Large intestine (tissue), 3 donors: ENCODE results near the gene GMDS. TPM values are rescaled to one million over a fixed set of nuclear protein-coding genes. Genes with fewer than 3 reads are reported as not detected.
A peak's percentile ranks its signal among the peaks of the same experiment; 100 is the strongest.
"Not testable (repeated sequence)": the region's sequence is repeated elsewhere in the genome, so short reads cannot be mapped to it uniquely, and the experiment has no call there.

Experiments used
- DNase-seq, 2 donors: peaks; one replicate each; pipeline versions ENCODE4 v3.0.0 to v3.0.0-alpha.2; 2013
- H3K27ac ChIP-seq: one replicate; pipeline ENCODE4 v1.5.1; 2013; ENCODE audit warnings: low read length
- H3K27me3 ChIP-seq: 2 replicates; pipeline ENCODE4 v1.6.1; 2013; ENCODE audit warnings: low read length; ENCODE audit not compliant: control insufficient read depth, insufficient read depth
- H3K36me3 ChIP-seq: 2 replicates; pipeline ENCODE4 v1.6.1; 2013; ENCODE audit warnings: low read length; ENCODE audit not compliant: control insufficient read depth, insufficient read depth
- H3K4me1 ChIP-seq: one replicate; pipeline ENCODE4 v1.6.1; 2013; ENCODE audit warnings: low read length; ENCODE audit not compliant: control insufficient read depth, insufficient read depth
- H3K4me3 ChIP-seq: one replicate; pipeline ENCODE4 v1.5.1; 2013; ENCODE audit warnings: low read length
- H3K9me3 ChIP-seq: one replicate; pipeline ENCODE4 v1.6.1; 2013; ENCODE audit warnings: mild to moderate bottlenecking, low read depth, low read length, moderate library complexity; ENCODE audit not compliant: control insufficient read depth
- WGBS: methylation state at CpG from one replicate; pipeline ENCODE4 v1.1.5; 2013; ENCODE audit warnings: low lambda C conversion rate; ENCODE audit not compliant: insufficient coverage; 5-methylcytosine and 5-hydroxymethylcytosine counted together
- polyA plus RNA-seq: library from polyadenylated mRNA; unstranded; fragments of 120-200 nt; gene quantifications from one replicate; pipeline ENCODE4 v1.2.1, GENCODE V29; 2013

Gene GMDS
- polyA plus RNA-seq, 1 donor: 58.9 TPM

- Histone ChIP-seq H3K27ac (no peak overlapping the region), H3K4me1 (peaks cover 15% of the 10 kb centered on the region), H3K4me3 (no peak overlapping the region), H3K27me3 (no peaks in the 10 kb centered on the region), H3K9me3 (no peaks in the 10 kb centered on the region), H3K36me3 (no peaks in the 10 kb centered on the region)
- no peak for DNase-seq
- WGBS: 95% methylated on average over 7 of the region's 9 CpGs
Observed at GRCh38 chr6:1764397-1764987, 480.9 kb downstream of the GMDS start.

- no peaks in the 10 kb centered on the region for H3K9me3 ChIP-seq
- H3K27ac ChIP-seq: no peak overlapping the region
- no peak for DNase-seq
- no peaks in the 10 kb centered on the region for H3K36me3 ChIP-seq
- H3K4me1 ChIP-seq: peaks cover 15% of the 10 kb centered on the region
- H3K27me3 ChIP-seq: no peaks in the 10 kb centered on the region
- WGBS: no CpG with 5 or more reads among the region's 6 CpGs
- no peak overlapping the region for H3K4me3 ChIP-seq
Observed at GRCh38 chr6:1763404-1763803, 482.0 kb downstream of the GMDS start.

- Histone ChIP-seq H3K4me3 (no peak overlapping the region), H3K27ac (no peak overlapping the region), H3K27me3 (no peaks in the 10 kb centered on the region), H3K9me3 (no peaks in the 10 kb centered on the region), H3K4me1 (peaks cover 15% of the 10 kb centered on the region), H3K36me3 (no peaks in the 10 kb centered on the region)
- no peak for DNase-seq
- no CpG with 5 or more reads among the region's 9 CpGs for WGBS
Observed at GRCh38 chr6:1762203-1762602, 483.2 kb downstream of the GMDS start.

- peaks cover 15% of the 10 kb centered on the region for H3K4me1 ChIP-seq
- WGBS: 18% methylated on average over 2 of the region's 4 CpGs
- H3K27ac ChIP-seq: peak overlapping the region; percentile 15
Observed at GRCh38 chr6:1761477-1761877, 483.9 kb downstream of the GMDS start.

DNA sequence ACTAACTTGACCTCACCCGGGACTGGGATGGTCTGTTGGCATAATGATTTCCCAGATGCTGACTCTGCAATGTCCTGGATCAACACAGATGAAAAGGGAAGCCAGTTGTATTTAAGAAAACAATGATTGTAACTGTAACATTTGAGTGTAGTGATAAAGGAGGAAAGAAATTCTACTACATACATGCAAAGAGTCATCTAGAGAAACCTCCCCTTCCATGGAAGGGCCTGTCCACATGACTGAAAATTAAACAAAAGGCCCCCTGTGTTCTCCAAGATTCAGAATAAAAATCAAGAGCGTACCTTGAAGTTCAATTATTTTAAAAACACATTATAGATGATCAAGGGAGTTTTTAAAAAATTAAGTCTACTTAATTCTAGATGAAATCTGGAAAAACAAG lies 484.5 kb downstream of the GMDS start:
- no peaks in the 10 kb centered on the region for H3K36me3 ChIP-seq
- no peak for DNase-seq
- H3K27me3 ChIP-seq: no peaks in the 10 kb centered on the region
- H3K4me1 ChIP-seq: peaks cover 15% of the 10 kb centered on the region
- H3K9me3 ChIP-seq: no peaks in the 10 kb centered on the region
- H3K27ac ChIP-seq: no peak overlapping the region
- WGBS: 40% methylated on average over 2 of the region's 2 CpGs
- H3K4me3 ChIP-seq: no peak overlapping the region

More at GRCh38 chr6:1761477-1761877, 483.9 kb downstream of the GMDS start:
- peak; percentile 50 to 84 for DNase-seq
- H3K4me3 ChIP-seq: no peak overlapping the region
- no peaks in the 10 kb centered on the region for H3K36me3 ChIP-seq
- no peaks in the 10 kb centered on the region for H3K27me3 ChIP-seq
- no peaks in the 10 kb centered on the region for H3K9me3 ChIP-seq

DNA sequence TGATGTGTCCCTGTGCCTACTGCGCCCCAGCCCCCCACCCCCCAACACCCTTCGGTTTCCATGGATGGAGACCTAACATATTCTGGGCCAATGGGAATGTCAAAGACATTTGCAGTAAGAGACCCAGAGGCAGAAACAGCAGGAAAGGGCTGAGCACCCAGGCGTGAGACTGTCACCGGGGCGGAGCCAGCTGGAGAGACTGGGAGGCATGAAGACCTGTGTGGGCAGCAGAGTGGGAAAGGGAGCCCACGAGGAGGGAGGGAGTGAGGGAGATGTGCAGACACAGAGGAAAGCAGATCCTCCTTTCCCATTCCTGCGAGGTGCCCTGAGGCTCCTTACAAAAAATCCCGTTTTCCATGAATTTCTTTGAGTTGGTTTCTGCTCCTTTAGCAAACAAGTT lies 485.5 kb downstream of the GMDS start:
- peaks cover 15% of the 10 kb centered on the region for H3K4me1 ChIP-seq
- no peaks in the 10 kb centered on the region for H3K9me3 ChIP-seq
- no peak for DNase-seq
- no peak overlapping the region for H3K4me3 ChIP-seq
- H3K27me3 ChIP-seq: no peaks in the 10 kb centered on the region
- no CpG with 5 or more reads among the region's 8 CpGs for whole genome bisulfite sequencing
- H3K36me3 ChIP-seq: no peaks in the 10 kb centered on the region
- H3K27ac ChIP-seq: no peak overlapping the region

- no peaks in the 10 kb centered on the region for H3K27me3 ChIP-seq
- no peaks in the 10 kb centered on the region for H3K9me3 ChIP-seq
- H3K36me3 ChIP-seq: no peaks in the 10 kb centered on the region
- H3K4me1 ChIP-seq: peaks cover 15% of the 10 kb centered on the region
- no CpG with 5 or more reads among the region's 8 CpGs for WGBS
- H3K27ac ChIP-seq: no peak overlapping the region
- no peak for DNase-seq
- no peak overlapping the region for H3K4me3 ChIP-seq
Observed at GRCh38 chr6:1758076-1758679, 487.2 kb downstream of the GMDS start.

DNA sequence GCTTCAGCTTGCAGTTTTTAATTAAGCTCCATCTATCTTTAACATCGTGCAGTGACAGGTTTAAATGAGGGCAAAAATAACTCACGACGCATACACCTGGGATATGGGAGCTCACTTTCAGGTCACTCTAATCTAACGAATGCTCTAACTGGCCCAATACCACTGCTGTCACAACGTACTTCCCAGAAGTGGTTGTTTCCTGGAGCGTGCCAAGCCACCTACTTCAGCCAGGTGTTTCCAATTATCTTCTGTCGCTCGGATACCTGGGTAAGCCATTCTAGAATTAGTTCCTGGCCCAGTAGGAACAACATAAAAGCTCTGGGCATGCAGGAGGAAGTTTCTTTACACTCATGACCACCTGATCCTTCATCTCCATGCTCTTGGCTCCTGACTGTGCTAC lies 488.3 kb downstream of the GMDS start:
- peaks cover 14% of the 10 kb centered on the region for H3K4me1 ChIP-seq
- no peaks in the 10 kb centered on the region for H3K9me3 ChIP-seq
- no peaks in the 10 kb centered on the region for H3K27me3 ChIP-seq
- no peak for DNase-seq
- H3K36me3 ChIP-seq: no peaks in the 10 kb centered on the region
- H3K4me3 ChIP-seq: no peak overlapping the region
- H3K27ac ChIP-seq: no peak overlapping the region
- WGBS: no CpG with 5 or more reads among the region's 8 CpGs

DNA sequence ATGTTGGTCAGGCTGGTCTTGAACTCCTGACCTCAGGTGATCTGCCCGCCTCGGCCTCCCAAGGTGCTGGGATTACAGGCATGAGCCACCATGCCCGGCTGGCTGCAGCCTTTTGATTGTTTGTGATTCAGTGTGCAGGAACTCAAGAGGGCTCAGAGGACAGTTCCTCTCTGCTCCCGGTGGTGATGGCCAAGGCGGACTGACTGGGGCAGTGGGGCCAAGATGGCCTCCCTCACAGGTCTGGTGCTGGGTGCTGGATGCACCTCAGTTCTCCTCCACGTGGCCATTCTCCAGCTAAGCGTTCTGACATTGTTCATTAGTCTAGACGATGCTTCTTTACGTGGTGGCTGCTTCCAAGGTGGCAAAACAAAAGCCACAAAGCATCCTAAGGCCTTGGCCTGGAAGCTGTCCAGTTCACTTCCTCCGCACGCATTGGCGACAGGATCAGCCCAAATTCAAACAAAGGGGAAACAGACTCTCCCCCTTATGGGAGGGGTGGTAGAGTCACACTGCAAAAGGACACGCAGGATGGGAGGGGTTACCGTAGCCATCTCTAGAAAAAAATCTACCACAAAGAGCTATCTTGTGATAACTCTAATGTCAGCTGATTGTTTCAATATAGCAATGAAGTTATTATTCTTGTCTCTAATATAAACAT lies 488.8 kb downstream of the GMDS start:
- H3K4me1 ChIP-seq: peaks cover 9% of the 10 kb centered on the region
- WGBS: 100% methylated on average over 2 of the region's 14 CpGs
- no peaks in the 10 kb centered on the region for H3K27me3 ChIP-seq
- no peaks in the 10 kb centered on the region for H3K9me3 ChIP-seq
- H3K36me3 ChIP-seq: no peaks in the 10 kb centered on the region
- no peak overlapping the region for H3K27ac ChIP-seq
- H3K4me3 ChIP-seq: no peak overlapping the region
- no peak for DNase-seq

DNA sequence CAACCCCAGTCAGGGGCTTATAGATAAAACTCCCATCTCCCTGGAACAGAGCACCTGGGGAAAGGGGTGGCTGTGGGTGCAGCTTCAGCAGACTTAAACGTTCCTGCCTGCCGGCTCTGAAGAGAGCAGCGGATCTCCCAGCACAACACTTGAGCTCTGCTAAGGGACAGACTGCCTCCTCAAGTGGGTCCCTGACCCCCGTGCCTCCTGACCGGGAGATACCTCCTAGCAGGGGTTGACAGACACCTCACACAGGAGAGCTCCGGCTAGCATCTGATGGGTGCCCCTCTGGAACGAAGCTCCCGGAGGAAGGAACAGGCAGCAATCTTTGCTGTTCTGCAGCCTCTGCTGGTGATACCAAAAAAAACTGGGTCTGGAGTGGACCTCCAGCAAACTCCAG lies 494.3 kb downstream of the GMDS start:
- no CpG with 5 or more reads among the region's 8 CpGs for WGBS

More for the DNA sequence above, 494.3 kb downstream of the GMDS start:
- not testable (repeated sequence) for DNase-seq, H3K4me1 ChIP-seq, H3K27ac ChIP-seq, H3K9me3 ChIP-seq, H3K4me3 ChIP-seq, H3K36me3 ChIP-seq, H3K27me3 ChIP-seq
